Stimulated activated CD8-positive, alpha-beta memory T cell treated with anti-CD3 and anti-CD28 coated beads, Interleukin-4, amount 100 ng/mL, for 24 hours (primary cell): ENCODE measurements around the gene CBLC.

Experiments used
- DNase-seq: peaks from one replicate; pipeline ENCODE4 v3.0.0-alpha.2; 2020; ENCODE audit warnings: low read depth

Gene CBLC, protein sequence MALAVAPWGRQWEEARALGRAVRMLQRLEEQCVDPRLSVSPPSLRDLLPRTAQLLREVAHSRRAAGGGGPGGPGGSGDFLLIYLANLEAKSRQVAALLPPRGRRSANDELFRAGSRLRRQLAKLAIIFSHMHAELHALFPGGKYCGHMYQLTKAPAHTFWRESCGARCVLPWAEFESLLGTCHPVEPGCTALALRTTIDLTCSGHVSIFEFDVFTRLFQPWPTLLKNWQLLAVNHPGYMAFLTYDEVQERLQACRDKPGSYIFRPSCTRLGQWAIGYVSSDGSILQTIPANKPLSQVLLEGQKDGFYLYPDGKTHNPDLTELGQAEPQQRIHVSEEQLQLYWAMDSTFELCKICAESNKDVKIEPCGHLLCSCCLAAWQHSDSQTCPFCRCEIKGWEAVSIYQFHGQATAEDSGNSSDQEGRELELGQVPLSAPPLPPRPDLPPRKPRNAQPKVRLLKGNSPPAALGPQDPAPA

DNA sequence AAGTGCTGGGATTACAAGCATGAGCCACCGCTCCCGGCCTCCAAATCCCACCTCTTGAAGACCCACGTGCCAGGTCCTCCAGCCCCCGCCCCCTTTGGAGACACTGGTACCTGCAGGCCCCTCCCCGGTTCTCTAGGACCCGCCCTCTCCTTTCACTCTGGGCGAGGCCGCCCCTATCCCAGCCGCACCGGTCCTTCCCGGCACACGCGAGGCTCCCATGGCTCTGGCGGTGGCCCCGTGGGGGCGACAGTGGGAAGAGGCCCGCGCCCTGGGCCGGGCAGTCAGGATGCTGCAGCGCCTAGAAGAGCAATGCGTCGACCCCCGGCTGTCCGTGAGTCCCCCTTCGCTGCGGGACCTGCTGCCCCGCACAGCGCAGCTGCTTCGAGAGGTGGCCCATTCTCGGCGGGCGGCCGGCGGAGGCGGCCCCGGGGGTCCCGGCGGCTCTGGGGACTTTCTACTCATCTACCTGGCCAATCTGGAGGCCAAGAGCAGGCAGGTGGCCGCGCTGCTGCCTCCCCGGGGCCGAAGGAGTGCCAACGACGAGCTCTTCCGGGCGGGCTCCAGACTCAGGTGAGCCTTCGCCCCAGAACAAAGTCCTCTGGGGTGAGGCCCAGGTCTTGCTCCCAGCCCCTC lies at the start of gene CBLC:
CBLC (plus strand) TSS at position 176 of the 633 bp plus-strand sequence; CDS start at position 218, 42 bp downstream.
- DNase-seq: no peak

DNA sequence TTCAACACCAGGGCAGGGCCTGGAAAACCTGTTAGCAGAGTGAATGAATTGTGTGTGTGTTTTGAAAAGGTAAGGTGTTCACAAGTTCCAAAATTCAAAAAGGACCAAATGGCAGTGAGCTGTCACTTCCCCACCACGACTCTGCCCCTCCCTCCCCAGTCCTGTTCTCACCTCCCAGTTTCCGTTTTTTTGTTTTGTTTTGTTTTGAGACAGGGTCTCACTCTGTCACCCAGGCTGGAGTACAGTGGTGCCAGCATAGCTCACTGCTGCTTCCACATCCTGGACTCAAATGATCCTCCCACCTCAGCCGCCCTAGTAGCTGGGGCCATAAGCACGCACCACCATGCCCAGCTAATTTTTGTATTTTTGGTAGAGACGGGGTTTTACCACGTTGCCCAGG lies 49.5 kb upstream of the CBLC start:
- no peak for DNase-seq

DNA sequence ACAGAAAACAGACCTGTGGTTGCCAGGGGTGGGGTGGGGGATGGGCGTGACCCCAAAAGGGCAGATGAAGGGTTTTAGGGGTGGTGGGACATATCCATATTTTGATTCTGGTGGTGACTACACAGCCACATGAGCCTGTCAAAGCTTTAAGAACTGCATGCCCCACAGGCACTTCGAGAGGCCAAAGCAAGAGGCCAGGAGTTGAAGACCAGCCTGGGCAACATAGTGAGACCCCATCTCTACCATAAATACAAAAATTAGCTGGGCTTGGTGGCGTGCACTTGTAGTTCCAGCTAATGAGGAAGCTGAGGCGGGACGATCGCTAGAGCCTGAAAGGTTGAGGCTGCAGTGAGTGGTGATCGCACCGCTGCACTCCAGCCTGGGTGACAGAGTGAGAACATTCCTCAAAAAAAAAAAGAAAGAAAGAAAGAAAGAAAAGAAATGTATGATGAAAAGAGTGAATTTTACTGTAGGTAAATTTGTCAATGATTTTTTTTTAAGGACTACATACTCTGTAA lies 48.1 kb upstream of the CBLC start:
- no peak for DNase-seq

DNA sequence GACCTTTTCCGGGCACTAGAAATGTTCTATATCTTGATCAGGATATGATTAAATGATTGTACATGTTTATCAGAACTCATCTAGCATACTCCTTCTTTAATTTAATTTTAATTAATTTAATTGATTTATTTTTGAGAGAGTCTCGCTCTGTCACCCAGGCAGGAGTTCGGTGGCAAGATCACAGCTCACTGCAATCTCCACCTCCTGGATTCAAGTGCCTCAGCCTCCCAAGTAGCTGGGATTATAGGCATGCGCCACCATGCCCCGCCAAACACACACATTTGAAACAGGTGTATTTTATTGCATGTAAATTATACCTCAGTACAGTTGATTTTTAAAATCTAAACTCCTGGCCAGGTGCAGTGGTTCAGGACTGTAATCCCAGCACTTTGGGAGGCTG lies 46.6 kb upstream of the CBLC start:
- DNase-seq: no peak

DNA sequence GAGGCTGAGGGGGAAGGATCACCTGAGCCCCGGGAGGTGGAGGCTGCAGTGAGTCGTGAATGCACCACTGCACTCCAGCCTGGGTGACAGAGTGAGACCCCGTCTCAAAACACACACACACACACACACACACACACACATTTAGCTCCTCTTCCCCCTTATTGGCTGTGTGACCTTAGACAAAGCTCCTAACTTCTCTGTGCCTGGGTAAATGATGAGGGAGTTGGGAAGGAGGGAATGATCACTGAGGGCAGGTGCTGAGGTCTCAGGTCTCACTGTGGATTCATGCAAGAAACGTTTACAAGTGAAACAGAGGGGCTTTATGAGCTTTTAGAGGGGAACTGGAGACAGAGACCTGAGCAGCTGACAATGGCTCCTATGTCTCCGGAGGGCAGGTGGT lies 46.1 kb upstream of the CBLC start:
- no peak for DNase-seq

DNA sequence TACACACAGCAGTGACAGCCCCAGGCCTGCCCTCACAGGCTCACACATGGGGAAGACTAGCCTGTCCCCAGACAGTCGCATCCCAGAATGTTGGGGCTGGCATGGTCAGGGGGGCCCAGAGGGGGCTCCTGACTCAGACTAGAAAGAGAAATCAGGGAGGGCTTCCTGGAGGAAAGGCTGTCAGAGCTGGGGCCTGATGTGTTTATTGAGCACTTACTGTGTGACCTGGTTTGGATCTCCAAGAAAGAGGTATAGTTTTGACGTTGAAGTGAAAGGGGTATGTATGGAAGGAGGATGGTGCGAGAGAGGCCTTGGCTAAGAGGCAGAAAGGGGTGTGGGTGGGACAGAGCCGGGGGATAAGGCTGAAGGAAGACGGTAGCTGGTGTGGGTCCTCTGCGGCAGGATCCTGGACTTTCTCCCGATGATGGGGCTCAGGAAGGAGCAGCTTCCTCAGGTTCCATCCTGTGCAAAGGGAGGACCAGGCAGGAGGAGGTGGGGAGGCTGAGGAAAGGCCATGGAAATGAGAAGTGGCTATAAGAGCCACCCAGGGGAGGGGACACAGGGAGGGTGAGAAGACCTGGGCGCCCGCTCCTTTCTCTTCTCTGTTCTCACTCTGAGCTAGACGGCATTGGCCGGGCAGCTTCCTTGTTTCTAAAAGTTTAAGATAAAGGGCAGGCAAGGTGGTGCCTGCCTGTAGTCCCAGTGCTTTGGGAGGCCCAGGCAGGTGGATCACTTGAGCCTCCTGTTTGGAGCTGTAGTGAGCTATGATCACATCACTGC lies 45.3 kb upstream of the CBLC start:
- DNase-seq: no peak

DNA sequence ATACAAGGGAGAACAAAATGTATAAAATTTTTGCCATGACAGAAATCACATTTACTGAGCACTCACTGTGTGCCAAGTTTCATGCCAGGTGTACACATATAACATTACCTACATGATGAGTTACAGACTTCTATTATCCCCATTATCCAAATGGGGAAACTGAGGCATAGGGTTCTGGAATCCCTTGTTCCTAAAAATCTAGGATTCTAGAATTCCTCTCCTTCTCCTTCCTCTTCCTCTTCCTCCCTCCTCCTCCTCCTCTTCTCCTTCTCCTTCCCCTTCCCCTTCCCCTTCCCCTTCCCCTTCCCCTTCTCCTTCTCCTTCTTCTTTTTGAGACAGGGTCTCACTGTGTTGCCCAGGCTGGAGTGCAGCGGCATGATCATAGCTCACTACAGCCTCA lies 43.3 kb upstream of the CBLC start:
- DNase-seq: no peak

DNA sequence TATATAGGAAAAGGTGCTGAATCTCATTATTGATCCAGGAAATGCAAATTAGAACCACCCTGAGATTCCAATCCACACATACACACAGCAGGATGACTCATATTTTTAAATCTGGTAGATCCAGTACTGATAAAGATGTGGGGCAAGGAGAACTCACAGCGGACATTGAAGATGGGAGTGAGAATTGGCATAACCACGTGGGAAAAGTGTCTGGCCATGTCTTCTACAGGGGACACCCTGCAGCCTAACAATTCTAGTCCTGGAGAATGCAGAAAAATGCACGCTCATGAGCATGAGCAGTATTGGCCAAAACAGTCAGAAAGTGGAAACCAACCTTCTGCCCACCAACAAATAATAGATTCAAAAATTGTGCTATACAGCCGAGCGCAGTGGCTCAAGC lies 42.7 kb upstream of the CBLC start:
- no peak for DNase-seq

DNA sequence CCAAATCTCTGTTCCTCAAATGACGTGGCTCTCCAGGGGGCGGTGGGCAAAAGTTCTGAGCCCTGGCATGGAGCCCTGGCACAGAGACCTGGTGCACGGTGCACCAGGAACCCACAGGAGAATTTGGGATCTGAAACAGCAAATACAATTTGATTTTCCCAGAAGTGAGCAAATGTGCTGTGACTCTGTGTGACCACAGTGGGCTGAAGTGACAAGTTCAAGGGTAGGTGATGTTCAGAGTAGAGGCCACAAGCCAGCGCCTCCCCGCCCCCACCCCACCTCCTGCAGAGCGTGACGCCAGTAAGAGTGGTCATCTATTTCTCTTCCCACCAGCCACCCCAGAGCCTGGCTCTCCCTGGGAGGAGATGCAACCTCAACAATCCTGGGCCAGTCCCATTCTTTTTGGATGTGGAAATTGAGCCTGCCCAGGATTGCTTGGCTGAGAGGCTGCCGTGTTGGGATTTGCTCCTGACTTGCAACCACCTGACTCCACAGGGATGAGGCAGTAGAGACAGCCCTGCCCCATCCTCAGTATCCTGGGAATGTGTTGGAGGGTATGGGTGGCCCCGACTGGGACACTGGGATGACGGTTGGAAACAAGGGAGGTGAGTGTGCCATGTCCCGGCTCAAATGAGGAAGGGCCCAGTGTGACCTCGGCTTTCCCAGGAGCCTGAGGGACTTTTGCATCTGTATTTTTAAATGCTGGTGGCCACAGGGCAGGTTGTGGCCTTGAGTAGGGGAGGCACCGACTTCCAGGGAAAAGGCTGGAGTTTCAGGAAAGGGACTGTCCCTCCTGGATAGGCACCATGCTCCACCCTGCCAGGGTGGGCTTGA lies 40.2 kb upstream of the CBLC start:
- no peak for DNase-seq

DNA sequence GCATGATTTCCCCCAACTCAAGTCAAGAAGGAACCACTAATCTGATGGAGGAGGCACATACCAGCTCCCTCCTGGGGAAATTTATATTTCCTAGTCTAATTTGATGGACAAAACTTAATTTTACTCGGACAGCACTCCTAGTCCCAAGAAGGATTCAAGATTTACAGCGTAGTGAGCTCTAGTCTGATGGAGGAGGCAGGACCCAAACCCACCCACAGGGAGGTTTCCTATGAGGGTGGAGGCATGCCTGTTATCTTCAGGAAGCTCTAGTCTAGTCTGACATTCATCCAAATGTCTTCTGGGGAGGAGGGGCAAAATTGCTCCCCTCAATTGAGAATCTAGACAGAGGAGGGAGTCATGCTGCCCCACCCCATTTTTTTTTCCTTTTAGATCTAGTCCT lies 39.6 kb upstream of the CBLC start:
- DNase-seq: no peak

DNA sequence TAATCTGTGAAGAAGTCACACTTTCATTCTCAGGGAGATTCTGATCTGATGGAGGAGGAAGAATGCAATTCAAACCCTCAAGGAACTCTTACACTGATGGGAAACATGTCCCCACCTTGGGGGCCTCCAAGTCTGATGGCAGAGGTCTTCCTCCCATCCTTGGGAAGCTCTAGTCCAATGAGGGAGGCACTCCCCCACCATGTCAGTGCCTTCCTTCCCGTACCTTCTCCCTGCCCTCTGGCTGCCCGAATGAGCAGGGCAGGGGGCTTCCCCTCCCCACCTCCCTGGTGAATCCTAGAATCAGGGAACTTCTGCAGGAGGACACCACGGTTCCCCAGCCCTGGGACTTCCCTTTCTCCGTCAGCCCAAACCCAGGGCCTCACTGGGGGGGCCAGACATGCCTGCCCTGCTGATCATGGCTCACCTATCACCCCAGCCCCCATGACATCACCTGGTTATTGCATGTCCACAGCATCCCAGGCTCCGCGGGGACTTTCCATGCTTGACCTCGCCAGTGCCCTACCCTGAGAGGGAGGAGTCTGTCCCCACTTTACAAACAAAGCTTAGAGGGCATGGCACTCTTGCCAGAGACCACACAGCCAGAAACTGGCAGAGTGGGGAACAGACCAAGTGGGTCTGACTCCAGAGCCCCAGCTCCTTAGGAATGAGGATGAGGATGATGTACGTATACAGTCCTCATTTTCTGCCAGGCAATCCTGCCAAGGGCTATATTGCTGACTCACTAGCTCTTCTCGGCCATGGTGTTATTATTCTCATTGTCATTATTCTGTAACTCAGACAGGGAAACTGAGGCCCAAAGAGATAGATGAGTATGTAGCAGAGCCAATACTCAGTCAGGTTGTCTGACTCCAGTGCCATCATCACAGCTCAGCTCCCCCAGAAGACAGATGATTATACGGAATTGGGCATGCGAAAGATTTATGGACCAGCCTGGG lies 38.8 kb upstream of the CBLC start:
- no peak for DNase-seq

DNA sequence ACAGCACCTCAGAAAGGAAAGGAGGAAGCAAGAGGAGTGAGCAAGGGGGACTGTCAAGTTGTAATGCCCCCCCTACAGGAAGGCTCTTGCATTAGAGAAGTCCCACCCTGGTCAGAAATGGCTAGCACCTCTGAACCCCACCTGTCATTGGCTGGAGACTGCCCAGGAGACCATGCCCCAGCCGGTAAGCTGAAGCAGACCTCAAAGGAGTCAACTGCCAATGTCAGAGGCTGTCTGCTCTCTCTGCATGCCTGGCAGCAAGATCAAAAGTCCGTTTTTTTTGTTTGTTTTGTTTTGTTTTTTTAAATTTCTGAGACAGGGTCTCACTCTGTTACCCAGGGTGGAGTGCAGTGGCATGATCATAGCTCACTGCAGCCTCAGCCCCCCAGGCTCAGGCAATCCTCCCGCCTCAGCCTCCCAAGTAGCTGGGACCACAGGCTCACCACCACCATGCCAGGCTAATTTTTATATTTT lies 37.3 kb upstream of the CBLC start:
- DNase-seq: no peak

DNA sequence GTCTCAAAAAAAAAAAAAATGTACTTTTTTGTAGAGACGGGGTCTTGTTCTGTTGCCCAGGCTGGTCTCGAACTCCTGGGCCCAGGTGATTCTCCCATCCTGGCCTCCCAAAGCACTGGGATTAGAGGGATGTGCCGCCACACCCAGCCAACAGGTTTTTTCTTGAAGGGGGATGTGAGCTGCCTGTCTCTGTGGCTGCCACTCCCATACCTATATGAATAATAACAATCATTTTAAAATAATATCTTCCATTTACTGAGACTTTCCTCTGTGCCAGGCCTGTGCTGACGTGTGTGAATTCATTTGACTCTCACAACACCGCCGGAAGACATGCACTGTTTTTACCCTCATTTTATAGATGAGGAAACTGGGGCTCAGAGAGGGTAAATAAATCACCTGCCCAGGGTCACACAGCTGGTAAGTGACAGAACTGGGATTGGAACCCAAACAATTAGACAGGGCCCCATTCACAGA lies 36.4 kb upstream of the CBLC start:
- DNase-seq: no peak

DNA sequence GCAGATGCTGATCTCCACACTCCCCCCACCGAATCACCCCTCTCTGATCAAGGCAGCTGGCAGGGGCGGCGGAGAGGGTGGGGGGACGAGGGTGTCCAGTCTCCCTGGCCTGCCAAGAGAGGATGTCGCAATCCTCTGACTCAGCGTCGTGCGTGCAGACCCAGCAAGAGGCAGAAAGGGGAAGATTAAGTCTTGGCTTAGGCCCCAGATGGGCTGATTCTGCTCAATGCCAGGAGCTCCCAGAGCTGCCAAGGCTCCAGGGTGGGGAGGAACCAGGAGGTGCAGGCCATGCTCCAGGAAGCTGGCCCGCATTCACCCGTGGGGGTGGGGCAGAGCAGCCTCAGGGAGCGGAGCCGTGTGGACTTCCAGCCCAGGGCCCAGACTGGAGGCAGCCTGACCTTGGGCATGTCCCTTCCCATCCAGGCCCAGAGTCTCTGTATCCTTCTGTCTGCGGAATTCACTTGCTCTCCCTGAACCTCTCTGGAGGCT lies 35.8 kb upstream of the CBLC start:
- no peak for DNase-seq

DNA sequence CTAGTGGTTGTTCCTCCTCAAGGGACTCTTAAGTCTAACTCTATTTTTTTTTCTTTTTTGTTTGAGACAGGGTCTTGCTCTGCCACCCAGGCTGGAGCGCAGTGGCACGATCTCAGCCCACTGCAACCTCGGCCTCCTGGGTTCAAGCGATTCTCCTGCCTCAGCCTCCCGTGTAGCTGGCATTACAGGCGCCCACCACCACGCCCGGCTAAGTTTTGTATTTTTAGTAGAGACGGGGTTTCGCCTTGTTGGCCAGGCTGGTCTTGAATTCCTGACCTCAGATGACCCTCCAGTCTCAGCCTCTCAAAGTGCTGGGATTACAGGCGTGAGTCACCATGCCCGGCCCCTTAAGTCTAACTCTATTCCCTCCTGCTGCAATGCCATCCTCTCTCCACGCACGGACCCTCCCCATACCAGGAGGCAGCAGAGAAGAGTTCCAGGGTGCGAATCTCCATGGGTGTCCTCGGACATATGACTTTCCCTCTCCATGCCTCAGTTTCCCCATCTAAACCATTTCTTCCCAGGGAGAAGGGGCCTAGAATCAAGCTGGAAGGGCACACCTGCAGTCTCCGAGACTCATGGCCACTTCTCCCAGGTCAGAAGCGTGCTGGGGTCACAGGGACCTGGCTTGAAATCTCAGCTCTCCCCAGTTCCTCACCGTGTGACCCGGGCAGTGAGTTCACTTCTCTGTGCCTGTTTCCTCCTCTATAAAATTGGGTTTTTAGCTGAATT lies 35.2 kb upstream of the CBLC start:
- no peak for DNase-seq

DNA sequence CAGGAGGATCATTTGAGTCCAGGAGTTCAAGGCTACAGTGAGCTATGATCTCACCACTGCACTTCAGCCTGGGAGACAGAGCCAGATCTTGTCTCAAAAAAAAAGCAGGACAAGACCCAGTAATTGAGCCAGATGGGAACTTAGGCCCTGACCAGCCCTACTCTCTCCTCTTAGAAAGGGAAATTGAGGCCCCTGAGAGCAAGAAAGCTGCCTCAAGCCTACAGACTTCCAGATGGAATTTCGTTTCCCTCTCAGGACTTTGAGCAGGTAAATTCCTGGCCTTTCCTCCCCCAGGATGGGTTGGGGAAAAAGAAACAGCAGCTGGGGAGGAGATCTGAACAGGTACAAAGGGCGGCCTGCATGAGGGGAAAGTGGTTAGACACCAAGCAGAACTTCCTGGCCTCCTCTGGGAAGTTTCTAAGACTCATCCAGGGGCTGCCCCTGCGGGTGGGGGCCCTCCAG lies 32.8 kb upstream of the CBLC start:
- DNase-seq: no peak

DNA sequence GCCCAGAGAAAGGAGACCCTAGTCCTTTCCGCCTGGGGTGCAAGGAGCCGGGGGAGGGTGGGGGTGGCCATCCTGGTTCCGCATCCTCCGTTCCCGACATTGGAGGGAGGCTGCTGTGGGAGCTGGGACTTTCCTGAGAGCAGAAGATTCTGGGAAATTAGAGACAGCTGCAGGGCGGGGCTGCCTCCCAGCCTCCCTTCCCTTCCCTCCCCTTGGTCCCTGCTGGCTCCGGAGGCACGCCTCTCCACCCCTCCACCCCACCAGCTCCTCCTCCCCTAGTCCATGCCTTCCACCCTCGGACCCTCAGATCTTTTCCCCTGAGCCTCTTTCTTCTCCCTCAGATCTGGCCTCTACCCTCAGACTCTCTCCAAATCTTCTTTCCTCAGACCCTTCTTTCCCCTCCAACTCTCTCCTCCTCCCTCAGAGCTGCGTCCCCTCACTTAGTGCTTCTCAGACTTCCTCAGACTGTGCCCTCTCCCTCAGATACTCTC lies 32.3 kb upstream of the CBLC start:
- no peak for DNase-seq

DNA sequence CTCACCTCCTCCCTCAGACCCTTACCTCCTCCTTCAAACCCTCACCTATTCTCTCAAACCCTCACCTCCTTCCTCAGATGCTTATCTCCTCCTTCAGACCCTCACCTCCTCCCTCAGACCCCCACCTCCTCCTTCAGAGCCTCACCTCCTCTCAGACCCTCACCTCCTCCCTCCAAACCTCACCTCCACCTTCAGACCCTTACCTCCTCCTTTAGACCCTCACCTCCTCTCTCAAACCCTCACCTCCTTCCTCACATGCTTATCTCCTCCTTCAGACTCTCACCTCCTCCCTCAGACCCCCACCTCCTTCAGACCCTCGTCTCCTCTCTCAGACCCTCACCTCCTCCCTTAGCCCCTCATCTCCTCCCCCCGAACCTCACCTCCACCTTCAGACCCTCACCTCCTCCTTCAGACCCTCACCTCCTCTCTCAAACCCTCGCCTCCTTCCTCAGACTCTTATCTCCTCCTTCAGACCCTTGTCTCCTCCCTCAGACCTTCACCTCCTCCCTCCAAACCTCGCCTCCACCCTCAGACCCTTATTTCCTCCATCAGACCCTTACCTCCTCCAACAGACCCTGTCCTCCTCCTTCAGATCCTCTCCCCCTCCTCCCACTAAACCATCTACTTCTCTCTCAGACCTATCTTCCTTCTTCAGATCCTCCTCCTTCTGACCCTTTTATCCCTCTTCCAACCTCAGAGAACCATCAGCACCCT lies 31.6 kb upstream of the CBLC start:
- DNase-seq: no peak

DNA sequence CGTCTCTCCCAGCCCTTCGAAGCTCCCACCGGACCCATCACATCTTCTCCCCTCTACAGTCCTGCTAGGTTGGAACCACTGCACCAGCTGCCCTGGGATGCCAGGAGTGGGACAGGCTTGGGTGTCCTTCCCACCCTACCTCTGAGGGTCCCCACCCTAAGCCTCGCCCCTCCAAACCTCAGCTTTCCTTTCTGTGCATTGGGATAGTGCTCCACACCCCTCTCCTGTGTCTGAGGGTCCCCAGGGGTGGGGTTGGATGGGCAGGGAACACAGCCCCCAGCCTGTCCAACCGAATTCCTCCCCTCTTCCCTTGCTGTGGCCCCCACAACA lies 31.1 kb upstream of the CBLC start:
- DNase-seq: no peak
